Mucosa of descending colon (tissue), 3 donors: ENCODE results near the gene CDC5L. TPM values are rescaled to one million over a fixed set of nuclear protein-coding genes. Genes with fewer than 3 reads are reported as not detected.

Source experiments
- ATAC-seq: fragments of 200-7000 bp; cut with Tn5 transposase; one replicate; pipeline ENCODE4 v1.9.1; 2020; ENCODE audit warnings: mild to moderate bottlenecking, moderate library complexity
- DNase-seq, 3 donors: peaks; one replicate each; pipeline ENCODE4 v3.0.0-alpha.2; 2020
- H3K36me3 ChIP-seq: fragments of 200-600 bp; one replicate; pipeline ENCODE4 v1.8.0; 2021; ENCODE audit warnings: low read depth, mild to moderate bottlenecking
- H3K4me1 ChIP-seq: fragments of 200-600 bp; one replicate; pipeline ENCODE4 v1.8.0; 2021; ENCODE audit warnings: low read depth, mild to moderate bottlenecking
- H3K4me3 ChIP-seq: fragments of 200-600 bp; one replicate; pipeline ENCODE4 v1.8.0; 2021; ENCODE audit warnings: mild to moderate bottlenecking
- H3K9me3 ChIP-seq: fragments of 200-600 bp; one replicate; pipeline ENCODE4 v1.8.0; 2021; ENCODE audit warnings: mild to moderate bottlenecking
- CTCF ChIP-seq: fragments of 200-600 bp; IDR thresholded peaks from one replicate; pipeline ENCODE4 v1.8.0; 2022; ENCODE audit warnings: antibody characterized with exemption, mild to moderate bottlenecking
- intact Hi-C, 2 donors: fragments of 100-400 bp; cut with DNase I in 1 of 2; cut with micrococcal nuclease in 1 of 2; formaldehyde crosslinking; loops; one replicate each; pipeline versions ENCODE4 v1.11.0 to v1.11.1; 2022; cut with DNase I, micrococcal nuclease
- total RNA-seq, 3 donors: library from RNA; stranded (reverse); fragmentation: NEBNext Ultra II Directional in 2 of 3; extraction: Animal tissue kit (Norgen Biotek cat#: 25700) in 2 of 3; gene quantifications; one replicate each; pipeline versions ENCODE4 v1.2.1 to v1.2.4, GENCODE V29; 2021 to 2023
- donor health status: DM: no; HTN: no; CAD: no; lungs with moderate emphysema.
- donor health status: DM: no; HTN: no; CAD: no.
- donor health status: DM: no; HTN: yes; CAD: no.

Gene CDC5L
- total RNA-seq, 3 donors from 2014 or later, result 16.9 to 20.7 (median 17.8) TPM

DNA sequence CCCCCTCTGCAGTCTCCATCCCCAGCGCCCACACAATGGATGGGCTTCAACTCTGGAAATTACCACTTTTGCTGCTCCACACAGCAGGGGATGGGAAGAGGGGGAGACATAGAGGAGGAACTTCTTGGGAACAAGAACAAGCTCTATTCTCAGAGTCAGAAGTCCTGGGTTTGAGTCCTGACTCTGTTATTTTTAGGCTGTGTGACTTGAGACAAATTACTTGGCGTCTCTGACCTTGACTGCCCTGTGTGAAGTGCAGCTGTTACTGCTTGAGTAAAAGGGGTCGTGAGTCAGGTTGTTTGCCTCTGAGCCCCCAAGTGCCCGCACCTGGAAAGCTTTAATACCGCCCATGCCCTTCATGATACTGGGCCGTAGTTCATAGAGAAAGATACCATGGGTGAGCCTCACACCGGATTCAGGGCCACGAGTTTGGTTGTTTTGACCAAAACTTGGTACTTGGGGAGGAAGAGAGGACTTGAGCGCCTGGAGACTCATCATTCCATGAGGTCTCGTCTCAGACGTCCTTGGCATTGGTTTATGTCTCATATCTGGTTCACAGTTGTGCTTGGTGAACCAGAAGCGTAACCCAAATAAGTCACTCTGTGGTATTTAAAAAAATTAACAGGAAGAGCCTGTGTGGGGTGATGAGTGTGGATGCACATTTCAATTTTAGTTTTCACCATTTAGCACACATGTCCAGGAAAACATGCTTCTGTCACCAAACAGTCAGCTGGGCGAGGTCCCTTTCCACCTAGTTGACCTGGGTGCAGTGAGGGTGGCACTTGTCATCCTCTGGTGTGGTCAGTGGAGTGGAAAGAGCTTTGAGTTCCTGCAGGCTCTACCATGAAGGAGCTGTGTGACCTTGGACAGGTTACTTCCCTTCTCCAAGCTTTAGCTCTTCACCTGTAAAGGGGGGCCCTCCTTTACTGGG, 75.6 kb downstream of the CDC5L start:
- intact Hi-C loops, result no loop called here
- Histone ChIP-seq H3K9me3 (no peaks in the 10 kb centered on the region), H3K4me1 (no peaks in the 10 kb centered on the region), H3K36me3 (no peaks in the 10 kb centered on the region), H3K4me3 (no peak overlapping the region)
- no peak for TF ChIP-seq CTCF
- ATAC-seq, result no peak
- no peak for DNase-seq

GRCh38 chr6:44463728-44464450, 76.4 kb downstream of the CDC5L start:
- Histone ChIP-seq H3K36me3 (no peaks in the 10 kb centered on the region), H3K9me3 (no peaks in the 10 kb centered on the region), H3K4me1 (no peaks in the 10 kb centered on the region), H3K4me3 (no peak overlapping the region)
- DNase-seq, result no peak
- ATAC-seq, result no peak
- TF ChIP-seq CTCF, result no peak
- intact Hi-C loops, result no loop called here

DNA sequence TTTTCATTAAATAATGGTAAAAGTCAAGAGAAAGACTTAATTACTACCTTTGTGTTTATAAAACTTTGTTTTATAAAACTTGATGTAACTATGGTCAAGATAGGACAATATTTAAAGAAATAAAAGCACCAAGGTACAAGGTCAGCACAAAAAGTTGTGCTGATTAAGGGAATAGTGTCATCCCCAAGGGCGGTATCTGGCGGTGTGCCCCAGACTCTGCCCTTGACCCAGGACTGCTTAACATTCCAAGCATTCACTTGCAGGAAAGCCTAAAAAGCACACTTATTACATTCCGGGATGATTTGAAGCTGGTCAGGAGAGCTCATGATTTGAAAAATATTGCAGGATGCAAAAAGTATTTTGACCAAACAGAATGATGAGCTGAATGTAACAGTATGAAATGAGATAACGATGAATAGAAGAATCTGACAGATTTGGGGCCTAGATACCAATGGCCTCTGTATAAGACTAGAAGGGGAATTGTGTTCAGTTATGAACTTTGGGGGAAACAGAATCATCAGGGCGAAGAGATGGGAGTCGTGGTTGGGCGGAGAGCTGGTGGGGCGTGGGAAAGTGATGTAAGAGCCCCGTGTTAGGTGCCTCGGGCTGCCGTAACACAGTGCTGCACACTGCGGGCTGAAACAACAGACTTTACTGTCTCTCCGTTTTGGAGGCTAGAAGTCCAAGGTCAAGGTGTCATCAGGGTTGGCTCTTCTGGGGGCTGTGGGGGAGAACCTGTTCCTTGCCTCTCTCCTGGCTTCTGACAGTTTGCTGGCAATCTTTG, 77.2 kb downstream of the CDC5L start:
- intact Hi-C loops, result no loop called here
- no peaks in the 10 kb centered on the region for H3K4me1 ChIP-seq
- ATAC-seq (no peak), DNase-seq (no peak)
- no peaks in the 10 kb centered on the region for H3K9me3 ChIP-seq
- H3K36me3 ChIP-seq, result no peaks in the 10 kb centered on the region
- no peak overlapping the region for H3K4me3 ChIP-seq
- no peak for TF ChIP-seq CTCF

GRCh38 chr6:44466955-44467354, 79.4 kb downstream of the CDC5L start:
- DNase-seq (no peak), ATAC-seq (no peak)
- no peaks in the 10 kb centered on the region for H3K9me3 ChIP-seq
- no peak overlapping the region for H3K4me3 ChIP-seq
- no peak for TF ChIP-seq CTCF
- intact Hi-C loops, result no loop called here
- H3K4me1 ChIP-seq, result no peaks in the 10 kb centered on the region
- H3K36me3 ChIP-seq, result no peaks in the 10 kb centered on the region

DNA sequence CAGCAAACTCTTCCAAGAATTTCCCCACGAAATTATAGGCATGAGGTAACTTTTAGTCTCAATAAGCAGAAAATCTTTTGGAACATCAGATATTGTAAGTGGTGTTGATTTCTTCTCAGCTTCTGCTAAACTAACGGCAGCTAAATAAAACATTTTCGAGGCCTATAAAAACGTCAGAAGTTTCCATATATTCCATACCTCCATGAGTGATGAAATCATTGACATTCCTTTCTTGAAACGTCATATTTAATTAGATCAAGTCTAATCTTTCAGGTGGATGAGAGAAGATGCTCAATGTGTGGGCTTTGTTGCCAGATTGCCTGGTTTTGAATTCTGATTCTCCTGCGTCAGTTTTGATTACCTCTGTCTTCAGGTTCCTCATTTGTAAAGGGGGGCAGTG, 81.3 kb downstream of the CDC5L start:
- intact Hi-C loops, result no loop called here
- no peak overlapping the region for H3K4me3 ChIP-seq
- ATAC-seq, result no peak
- no peak for DNase-seq
- H3K9me3 ChIP-seq, result no peaks in the 10 kb centered on the region
- H3K4me1 ChIP-seq, result no peaks in the 10 kb centered on the region
- TF ChIP-seq CTCF, result no peak
- H3K36me3 ChIP-seq, result no peaks in the 10 kb centered on the region
